NCI-H2196 treated with DMSO at 0.1 percent for 48 hours (cell line): ENCODE measurements around the gene RPS5.
A peak's percentile ranks its signal among the peaks of the same experiment; 100 is the strongest.

Source experiments
- DNase-seq: peaks from one replicate; lab custom pipeline; 2025; ENCODE audit not compliant: unreplicated experiment; lab: John Stamatoyannopoulos, UW

Gene RPS5

DNA sequence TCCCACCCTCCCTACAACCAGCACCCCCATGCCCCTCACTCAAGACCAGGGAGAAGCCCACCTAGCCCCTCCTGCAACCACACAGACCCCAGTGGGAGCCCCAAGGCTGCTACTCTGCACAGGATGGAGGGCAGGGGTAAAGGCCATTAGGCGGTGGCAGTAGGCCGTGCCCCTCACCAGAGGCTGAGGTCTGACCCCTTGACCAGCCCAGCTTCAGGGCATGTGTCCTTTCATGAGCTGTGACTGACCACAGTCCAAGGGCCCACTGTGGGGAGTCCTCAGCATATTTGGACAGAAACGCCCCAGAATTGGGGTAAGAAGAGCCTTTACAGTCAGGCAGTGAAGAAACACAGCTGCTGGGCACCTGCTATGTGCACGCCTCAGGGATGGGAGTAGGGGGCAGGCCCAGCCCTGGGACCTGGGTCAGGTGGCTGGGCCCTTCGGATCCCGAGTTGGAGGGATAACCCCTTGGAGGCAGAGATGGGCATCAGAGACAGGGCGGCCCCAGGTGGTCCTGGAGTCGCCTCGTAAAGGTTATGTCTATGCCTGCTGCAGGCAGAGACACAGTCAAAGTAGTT, 1.7 kb upstream of the RPS5 start:
- no peak for DNase-seq

DNA sequence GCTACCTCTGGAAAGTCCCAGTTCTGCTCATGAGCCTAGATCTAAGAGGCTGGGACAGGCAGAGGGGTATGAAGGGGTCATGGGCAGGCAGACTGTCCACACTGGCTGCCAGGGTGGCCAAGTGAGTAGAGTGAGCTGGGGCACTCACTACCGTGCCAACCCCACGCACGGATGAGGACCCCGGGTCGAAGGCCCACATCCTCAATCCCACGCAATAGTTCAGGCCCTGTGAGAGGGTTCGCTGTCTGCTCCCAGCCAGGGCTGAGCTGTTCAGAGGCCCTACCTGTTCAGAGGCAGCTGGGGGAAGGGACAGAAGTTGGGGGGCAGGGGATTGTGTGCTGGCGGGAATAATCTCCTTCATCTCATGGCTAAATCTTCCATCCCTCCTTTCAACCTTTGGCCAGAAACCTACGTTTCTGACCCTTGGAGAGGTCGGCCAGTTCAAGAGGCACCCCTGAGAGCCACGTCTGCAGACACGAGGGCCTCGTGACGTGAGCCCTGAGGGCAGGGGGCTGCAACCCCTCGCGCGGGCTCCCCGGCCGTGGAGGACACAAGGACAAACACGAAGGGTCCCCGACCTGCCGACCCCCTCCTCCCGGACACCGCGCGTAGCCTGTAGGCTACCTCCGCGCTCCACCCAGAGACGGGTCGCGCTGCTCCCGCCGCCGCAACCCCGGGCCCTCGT, 1.0 kb upstream of the RPS5 start:
- DNase-seq, result no peak

DNA sequence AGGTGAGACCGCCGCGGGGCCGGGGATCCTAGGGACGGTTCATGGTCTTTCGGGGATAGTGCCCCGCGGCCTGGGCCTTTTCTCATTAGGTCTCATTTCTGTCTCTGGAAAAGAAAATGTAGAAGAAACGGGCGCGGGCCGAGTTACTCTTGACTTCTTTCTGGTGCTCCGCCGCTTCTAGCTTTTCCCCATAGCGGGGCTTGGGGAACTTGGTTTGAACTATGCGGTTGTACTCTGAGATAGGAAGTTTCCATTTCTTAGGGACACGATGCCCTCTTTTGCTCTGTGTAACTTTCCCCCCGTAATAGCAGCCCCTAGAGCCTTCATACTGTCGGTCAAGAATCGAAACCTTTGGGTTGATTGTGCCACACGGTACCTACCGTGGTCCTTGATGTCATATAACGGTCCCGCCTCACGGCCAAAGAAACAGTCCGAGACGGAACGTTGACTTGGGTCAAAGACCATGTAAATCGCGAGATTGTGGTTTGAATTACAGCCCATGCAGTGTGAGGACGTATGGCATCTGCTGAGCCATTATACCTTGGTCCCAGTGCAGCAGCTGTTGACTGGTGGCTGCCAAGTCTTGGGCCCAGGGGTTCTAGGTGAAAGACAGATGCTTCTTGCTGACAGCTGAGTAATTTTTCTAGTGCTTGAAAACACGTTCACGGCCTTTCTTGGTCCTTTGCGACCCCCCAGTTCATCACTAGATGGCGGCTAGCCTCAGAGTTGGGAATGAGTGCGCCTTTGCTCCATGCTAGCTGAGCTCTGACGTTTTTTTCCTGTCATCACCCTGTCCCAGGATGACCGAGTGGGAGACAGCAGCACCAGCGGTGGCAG, 487 bp downstream of the RPS5 start:
- no peak for DNase-seq

DNA sequence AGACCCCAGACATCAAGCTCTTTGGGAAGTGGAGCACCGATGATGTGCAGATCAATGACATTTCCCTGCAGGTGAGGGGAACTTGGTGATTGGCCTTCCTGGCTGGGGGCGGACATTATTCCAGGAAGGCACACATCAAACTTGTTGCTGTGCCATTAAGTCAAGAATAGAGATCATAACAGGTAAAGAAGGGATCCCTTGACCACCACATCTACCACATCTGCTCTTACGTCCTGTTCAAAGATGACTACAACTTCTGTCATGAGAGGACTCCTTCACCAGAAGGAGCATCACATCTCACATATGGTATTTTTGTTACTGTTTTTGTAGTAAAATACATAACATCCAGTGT, 1.1 kb downstream of the RPS5 start:
- no peak for DNase-seq

DNA sequence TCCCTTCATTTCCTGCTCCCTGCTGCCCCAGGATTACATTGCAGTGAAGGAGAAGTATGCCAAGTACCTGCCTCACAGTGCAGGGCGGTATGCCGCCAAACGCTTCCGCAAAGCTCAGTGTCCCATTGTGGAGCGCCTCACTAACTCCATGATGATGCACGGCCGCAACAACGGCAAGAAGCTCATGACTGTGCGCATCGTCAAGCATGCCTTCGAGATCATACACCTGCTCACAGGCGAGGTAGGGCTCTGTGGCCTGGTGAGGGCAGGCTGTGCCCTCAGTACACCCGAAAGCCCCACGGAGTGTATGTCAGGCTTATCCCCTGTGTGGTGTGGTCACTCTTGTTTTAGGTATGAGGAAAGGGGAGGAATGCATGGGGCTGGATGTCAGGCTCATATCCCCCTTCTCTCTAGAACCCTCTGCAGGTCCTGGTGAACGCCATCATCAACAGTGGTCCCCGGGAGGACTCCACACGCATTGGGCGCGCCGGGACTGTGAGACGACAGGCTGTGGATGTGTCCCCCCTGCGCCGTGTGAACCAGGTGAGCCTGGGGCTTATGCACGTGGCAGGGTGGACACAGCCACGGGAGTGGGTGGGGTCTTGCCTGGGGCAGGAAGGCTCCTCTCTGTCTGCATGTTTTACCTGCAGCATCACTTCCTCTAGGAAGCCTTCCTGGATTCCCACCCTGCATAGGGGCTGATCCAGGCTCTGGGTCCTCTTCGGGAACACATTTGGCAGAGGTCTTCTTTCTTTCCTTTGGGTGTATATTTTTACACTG, 6.1 kb downstream of the RPS5 start:
- DNase-seq, result no peak

DNA sequence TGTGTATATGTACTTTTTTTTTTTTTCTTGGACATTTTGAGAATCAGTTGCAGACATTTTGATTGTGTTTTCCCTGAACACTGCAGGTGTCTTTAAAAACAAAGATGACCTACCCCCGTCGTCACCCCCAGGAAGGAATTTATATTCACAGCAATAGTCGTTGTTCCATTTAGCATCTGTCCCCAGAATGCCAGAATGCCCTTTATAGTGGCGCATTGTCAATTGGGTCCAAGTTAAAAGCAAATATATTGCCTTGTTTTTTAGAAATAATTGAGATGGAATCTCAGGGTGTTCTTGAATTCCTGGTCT, 6.6 kb downstream of the RPS5 start:
- DNase-seq, result no peak

DNA sequence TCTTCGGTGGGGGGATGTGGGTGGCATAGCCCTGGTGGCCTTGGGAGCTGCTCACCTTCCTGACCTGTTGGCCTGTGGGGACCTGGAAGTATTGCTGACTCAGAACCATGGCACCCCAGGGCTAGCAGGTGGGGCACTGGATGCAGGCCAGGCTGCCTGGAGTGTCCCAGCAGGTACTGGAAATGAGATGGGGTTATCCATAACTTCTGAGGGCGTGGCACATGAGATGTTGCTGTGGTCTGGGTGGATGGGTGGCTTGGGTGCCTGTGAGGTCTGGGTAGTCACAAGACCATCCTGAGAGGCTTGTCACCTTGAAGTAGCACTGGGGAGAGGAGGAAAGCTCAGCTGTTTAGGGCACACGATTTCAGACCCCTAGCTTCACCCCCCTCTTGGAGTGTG, 7.8 kb downstream of the RPS5 start:
- no peak for DNase-seq

DNA sequence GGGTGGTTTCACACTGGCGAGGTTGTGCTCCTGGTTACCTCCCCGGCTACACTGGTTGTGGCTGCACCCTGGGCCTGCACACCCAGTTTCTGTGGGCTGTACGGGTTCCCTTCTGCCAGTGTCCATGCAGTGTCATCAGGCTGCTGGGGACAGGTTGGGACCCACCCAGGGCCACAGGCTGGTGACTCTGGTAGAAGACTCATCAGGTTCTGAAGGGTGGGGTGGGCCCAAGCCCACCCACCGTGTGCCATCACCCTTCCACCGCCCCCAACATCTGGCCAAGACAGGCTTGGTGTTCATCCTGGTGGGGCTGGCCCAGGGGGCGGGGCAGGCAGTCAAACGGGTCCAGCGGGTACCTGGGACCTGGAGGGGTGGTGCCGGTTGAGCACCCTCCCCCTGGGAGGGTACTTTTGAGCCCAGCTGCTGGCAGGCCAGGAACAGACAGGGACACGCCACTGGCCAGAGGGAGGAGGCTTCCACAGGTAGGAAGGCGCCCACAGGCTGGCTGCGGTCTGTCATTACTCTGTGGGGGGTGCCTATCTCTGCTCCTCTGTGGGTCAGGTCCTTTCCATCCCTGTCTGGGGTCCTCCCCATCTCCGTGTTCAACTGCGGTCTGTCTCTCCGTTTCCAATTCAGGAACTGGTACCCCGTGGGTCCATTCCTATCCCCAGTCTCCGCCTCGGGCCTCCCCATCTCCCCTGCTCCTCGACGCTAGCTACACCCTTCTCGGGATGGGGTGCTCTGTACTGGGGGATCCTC, 8.3 kb downstream of the RPS5 start, which contains the start of gene RNF225:
TSS of gene RNF225 (plus strand) at position 437 of the 759 bp plus-strand sequence. CDS start 434 bp downstream, outside the sequence.
- no peak for DNase-seq

DNA sequence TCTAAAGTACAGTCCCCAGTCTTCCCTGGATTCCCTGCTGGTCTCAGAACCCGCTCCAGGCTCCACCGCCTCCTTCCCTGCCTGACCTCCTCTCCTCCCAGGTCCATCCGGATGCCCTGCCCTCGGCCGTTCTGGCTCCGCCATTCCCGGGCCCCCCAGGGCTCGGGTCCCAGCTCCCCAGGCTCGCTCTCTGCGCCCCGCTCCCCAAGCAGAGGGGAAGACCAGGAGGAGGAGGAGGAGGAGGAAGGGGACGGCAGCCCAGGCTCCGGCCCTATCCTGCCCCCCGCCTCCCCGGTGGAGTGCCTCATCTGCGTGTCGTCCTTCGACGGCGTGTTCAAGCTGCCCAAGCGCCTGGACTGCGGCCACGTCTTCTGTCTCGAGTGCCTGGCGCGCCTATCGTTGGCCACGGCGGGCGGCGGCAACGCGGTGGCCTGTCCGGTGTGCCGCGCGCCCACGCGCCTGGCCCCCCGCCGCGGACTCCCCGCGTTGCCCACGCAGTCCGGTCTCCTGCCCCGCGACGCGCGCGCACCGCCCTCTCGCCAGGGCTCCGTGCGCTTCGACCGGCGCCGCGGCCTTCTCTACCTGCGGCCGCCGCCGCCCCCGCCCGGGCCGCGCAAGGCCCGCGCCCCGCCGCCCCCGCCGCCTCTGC, 9.0 kb downstream of the RPS5 start:
- no peak for DNase-seq

DNA sequence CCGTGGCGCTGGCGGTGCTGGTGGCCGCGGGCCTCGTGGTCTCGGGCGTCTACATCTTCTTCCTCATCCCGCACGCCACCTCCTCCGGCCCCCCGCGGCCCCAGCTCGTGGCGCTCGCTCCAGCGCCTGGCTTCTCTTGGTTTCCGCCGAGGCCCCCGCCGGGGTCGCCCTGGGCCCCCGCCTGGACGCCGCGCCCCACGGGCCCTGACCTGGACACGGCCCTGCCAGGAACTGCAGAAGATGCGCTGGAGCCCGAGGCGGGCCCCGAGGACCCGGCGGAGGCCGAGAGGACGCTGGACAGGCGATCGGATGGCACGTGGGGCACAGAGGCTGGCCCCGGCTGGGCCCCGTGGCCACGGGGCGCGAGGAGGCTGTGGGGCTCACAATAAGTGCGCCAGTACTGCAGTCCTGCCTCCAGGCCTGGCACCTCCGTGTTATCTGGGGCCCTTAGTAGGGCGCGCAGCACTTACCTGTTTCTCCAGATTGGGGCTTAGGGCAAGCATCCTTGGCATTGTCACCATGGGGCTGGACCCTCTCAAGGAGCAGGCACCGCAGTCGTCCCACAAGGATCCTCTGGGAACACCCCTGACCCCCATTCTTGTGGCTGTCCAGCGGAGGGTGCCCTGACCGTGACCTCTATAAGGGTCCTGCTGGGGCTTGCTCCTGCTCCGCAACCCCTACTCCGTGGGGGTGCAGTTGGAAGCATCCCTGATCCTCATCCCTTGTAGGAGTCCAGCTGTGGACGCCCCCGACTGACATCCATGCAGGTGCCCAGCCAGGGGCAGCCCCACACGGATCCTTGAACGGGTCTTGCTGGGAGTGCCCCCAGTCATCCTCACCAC, 9.8 kb downstream of the RPS5 start:
- no peak for DNase-seq

DNA sequence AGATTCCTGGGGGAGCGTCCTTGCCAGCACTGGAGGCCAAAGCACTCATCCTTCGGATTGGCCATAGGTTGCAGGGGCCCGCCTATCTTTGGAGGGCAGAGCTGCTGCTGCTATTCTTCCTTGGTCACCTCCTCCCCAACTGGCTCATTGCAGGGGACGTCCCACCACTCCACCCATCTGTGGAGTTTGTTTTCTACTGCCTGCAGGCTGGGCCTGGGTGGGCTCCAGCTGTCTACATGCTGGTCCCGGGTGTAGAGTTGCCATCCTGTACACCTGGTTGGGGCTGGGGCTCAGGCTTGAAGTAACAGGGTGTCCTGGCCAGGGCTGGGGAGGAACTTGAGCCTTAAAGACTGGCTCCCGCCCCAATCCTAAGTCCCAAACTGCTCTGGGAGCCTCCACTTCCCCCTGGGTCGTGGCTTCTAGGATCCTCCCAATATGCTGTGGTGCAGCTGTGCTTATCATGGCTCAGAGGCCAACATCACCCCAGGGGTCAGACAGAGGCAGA, 10.5 kb downstream of the RPS5 start:
- no peak for DNase-seq

DNA sequence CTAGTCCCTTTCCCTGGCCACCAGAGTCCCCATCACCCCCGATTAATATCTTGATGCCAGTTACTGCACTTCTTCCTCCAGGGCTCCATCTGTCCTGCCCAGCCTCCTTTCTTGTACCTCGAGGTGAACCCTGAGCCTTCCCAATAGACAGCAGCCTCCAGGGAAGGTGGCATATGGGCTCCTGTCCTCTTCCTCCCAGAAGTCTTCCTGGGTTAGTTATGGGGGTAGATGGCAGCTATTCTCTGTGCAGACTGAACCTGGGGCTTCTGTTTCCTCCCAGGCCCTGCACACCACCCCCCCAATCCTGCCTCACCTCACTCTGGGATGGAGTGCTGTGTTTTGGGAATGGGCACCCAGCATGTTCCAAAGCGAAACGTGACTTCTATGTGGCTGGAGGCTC, 11.0 kb downstream of the RPS5 start:
- no peak for DNase-seq

DNA sequence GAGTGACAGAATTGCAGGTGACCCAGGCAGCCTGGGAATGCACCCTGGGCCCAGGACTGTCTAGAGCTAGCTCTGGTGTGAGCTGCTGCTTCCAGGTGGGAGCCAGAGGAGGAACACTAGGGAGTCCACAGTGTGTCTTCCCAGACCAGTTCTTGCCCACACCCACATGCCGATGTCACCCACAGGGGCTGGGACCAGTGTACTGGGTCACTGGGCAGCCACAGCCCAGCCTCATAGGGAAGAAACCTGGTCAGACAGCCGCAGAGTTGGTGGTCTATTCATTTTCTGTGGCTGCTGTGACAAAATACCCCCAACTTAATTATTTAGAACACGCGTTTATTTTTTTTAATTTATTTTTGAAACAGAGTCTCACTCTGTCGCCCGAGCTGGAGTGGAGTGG, 11.5 kb downstream of the RPS5 start:
- DNase-seq, result no peak

DNA sequence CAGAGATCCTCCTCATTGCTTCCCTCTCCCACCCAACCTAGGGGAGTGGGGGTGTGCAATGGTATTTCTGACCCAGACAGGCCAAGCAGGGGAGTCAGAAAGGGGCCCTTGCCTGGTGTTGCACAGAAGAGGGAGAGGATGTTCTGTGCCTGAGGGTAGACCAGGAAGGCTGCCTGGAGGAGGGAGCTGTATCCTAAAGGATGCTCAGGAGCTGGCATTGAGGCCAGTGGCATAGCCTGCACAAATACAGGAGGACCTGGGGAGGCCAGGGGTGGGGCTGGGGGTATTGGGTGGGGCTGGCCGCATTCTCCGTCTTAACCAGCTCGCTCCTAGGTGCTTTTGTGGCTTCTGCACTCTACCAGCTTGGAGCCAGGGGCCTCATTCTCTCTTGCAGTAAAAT, 12.8 kb downstream of the RPS5 start:
- no peak for DNase-seq

DNA sequence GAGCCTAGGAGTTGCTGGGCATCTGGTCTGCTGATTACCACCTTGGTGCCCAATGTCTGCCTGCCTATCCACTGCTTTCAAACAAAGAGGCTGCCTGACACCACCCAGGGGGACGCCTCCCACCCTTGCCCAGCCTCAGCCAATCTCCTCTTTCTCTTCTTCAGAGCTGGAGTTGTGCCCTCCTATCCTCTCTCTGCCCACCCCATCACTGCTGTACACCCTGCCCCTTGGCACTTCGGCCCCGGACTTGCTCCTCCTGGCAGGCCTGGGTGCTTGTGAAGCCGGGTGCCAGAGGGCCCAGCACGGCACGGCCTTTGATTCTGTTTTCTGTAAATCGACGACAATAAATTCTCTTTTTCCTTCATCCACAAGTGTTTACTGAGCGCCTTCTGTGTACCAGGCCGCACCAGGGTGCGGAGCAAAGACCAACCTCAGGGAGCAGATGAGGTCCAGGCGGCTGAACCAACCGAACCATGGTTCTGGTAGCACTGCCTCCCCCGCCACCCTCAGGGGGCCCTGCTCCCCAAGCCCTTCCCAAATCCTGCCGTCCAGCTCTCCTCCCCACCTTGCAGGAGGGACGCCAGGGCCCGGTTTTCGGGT, 13.3 kb downstream of the RPS5 start:
- peak; percentile 46 for DNase-seq

DNA sequence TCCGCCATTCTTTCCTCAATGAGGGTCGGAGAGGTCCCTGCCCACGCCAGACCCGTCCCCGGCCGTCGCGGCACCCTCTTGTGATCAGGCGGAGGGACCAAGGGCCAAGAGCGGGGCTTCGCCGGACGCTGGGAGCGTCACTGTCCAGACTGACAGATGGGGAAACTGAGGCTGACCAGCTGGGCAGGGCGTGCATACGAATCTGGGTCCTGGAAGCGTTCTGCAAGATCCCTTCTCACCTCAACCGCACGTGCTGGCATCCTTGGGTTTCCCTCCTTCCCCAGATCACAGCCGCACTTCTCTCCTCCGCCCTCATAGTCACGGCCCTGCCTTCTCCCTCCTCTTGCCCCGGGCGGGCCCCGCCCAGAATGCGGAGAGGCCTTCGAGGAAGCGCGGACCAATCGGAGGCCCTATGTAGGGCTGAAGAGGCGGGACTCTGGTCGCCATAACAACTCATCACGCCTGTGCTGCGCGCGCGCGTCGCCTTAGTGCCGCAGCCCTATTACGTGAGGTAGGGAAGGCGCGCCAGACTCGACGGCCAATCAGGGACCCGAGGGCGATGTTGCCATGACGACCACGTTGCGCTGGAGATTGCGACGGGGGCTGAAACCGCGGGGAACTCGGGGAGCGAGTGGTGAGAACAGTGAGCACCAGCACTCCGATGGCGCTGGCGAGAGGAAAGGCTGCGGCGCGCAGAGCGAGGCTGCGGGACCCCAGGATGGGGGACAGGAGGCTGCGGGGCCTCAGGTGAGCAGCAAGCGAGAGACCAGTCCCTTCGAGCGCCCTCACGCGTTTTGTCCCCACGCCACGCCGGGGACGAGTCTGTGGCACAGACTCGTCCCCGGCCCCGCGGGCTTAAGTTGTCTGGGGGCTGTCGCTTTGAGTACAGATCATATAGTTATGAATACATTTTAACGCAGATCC, 14.1 kb downstream of the RPS5 start:
- peak; percentile 98 for DNase-seq

DNA sequence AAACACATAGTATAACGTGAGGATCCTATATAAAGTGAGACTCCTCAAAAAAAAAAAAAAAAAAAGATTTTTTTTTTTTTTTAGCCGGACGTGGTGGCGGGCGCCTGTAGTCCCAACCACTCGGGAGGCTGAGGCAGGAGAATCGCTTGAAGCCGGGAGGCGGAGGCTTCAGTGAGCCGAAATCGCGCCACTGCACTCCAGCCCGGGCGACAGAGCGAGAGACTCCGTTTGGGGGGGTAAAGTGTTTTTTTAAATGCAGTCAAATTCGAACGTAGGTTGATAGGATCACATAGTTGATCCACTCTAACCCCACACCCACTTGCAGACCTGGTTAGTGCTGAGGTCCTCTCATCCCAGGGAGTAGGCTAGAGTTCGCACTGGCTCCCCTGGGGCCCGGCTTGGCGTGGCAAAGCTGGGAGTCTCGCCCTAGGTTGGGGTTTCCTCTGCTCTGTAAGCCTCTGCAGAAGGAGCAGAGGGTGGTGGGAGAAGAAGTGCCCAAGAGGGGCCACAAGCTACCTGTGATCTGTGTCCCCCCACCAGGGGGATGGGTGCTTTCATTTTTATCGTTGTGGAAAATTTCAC, 14.9 kb downstream of the RPS5 start:
- no peak for DNase-seq
